Measurements from ENCODE around the gene SPINT1.

Gene SPINT1

DNA sequence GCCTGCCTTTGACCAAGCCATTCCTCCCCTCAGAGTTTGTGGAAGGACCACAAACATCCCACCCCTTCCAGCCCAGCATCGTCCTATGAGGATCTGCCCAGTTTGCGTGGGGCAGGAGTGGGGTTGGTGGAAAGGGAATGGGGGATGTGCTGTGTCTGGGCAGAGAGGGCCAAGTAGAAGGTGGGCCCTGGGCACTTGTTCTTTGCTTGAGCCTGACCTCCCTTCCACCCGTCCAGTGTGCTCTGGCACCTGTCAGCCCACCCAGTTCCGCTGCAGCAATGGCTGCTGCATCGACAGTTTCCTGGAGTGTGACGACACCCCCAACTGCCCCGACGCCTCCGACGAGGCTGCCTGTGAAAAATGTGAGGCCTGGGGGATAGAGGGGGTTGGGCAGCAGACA, 10.3 kb downstream of the SPINT1 start:
- TF ChIP-seq, protein P1, sequence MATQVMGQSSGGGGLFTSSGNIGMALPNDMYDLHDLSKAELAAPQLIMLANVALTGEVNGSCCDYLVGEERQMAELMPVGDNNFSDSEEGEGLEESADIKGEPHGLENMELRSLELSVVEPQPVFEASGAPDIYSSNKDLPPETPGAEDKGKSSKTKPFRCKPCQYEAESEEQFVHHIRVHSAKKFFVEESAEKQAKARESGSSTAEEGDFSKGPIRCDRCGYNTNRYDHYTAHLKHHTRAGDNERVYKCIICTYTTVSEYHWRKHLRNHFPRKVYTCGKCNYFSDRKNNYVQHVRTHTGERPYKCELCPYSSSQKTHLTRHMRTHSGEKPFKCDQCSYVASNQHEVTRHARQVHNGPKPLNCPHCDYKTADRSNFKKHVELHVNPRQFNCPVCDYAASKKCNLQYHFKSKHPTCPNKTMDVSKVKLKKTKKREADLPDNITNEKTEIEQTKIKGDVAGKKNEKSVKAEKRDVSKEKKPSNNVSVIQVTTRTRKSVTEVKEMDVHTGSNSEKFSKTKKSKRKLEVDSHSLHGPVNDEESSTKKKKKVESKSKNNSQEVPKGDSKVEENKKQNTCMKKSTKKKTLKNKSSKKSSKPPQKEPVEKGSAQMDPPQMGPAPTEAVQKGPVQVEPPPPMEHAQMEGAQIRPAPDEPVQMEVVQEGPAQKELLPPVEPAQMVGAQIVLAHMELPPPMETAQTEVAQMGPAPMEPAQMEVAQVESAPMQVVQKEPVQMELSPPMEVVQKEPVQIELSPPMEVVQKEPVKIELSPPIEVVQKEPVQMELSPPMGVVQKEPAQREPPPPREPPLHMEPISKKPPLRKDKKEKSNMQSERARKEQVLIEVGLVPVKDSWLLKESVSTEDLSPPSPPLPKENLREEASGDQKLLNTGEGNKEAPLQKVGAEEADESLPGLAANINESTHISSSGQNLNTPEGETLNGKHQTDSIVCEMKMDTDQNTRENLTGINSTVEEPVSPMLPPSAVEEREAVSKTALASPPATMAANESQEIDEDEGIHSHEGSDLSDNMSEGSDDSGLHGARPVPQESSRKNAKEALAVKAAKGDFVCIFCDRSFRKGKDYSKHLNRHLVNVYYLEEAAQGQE (IDR thresholded peaks at IDR 0.05; ENCODE audit: insufficient read depth in 1 of 2, low read depth in 2 of 2, low read length in 2 of 2) = no peak
- TF ChIP-seq TAF1 (IDR thresholded peaks at IDR 0.05; ENCODE audit: borderline replicate concordance, insufficient read depth, low read length) = no peak
- TF ChIP-seq FOXP2 (optimal IDR thresholded peaks at IDR 0.05; ENCODE audit: borderline replicate concordance, extremely low read depth, extremely low read length, insufficient read depth) = no peak
- TF ChIP-seq SIN3A (IDR thresholded peaks at IDR 0.05; ENCODE audit: borderline replicate concordance, insufficient read depth, low read length) = no peak
- no peak for TF ChIP-seq POLR2AphosphoS5 (IDR thresholded peaks at IDR 0.05; ENCODE audit: low read depth, low read length)

DNA sequence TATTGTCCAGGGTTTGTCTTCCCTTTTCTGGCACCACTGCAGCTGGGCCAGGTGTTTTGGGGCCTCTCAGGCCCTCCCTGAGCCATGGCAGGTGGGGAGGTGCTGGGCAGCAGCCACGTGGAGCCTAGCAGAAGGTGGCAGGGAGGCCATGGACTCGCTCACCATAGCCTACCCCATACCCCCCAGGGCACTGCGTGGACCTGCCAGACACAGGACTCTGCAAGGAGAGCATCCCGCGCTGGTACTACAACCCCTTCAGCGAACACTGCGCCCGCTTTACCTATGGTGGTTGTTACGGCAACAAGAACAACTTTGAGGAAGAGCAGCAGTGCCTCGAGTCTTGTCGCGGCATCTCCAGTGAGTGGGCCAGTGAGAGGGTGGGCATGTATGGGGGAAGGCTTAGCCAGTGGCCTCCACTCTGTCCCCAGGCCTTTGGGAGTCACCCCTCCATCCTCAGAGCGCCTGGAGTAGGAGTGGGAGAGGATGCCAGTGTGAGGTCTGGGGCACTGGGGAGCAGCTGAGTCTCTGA, 11.9 kb downstream of the SPINT1 start:
- TF ChIP-seq SIN3A (IDR thresholded peaks at IDR 0.05; ENCODE audit: borderline replicate concordance, insufficient read depth, low read length) (no peak), POLR2AphosphoS5 (IDR thresholded peaks at IDR 0.05; ENCODE audit: low read depth, low read length) (no peak), FOXP2 (optimal IDR thresholded peaks at IDR 0.05; ENCODE audit: borderline replicate concordance, extremely low read depth, extremely low read length, insufficient read depth) (no peak), TAF1 (IDR thresholded peaks at IDR 0.05; ENCODE audit: borderline replicate concordance, insufficient read depth, low read length) (no peak)
- TF ChIP-seq, protein P1 (IDR thresholded peaks at IDR 0.05; ENCODE audit: insufficient read depth in 1 of 2, low read depth in 2 of 2, low read length in 2 of 2) = no peak

DNA sequence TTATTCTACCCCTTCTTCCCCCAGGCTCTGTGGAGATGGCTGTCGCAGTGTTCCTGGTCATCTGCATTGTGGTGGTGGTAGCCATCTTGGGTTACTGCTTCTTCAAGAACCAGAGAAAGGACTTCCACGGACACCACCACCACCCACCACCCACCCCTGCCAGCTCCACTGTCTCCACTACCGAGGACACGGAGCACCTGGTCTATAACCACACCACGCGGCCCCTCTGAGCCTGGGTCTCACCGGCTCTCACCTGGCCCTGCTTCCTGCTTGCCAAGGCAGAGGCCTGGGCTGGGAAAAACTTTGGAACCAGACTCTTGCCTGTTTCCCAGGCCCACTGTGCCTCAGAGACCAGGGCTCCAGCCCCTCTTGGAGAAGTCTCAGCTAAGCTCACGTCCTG, 12.9 kb downstream of the SPINT1 start:
- TF ChIP-seq, protein P1 (IDR thresholded peaks at IDR 0.05; ENCODE audit: insufficient read depth in 1 of 2, low read depth in 2 of 2, low read length in 2 of 2) = no peak
- no peak for TF ChIP-seq TAF1 (IDR thresholded peaks at IDR 0.05; ENCODE audit: borderline replicate concordance, insufficient read depth, low read length)
- TF ChIP-seq POLR2AphosphoS5 (IDR thresholded peaks at IDR 0.05; ENCODE audit: low read depth, low read length) = no peak
- TF ChIP-seq SIN3A (IDR thresholded peaks at IDR 0.05; ENCODE audit: borderline replicate concordance, insufficient read depth, low read length) = no peak
- no peak for TF ChIP-seq FOXP2 (optimal IDR thresholded peaks at IDR 0.05; ENCODE audit: borderline replicate concordance, extremely low read depth, extremely low read length, insufficient read depth)

DNA sequence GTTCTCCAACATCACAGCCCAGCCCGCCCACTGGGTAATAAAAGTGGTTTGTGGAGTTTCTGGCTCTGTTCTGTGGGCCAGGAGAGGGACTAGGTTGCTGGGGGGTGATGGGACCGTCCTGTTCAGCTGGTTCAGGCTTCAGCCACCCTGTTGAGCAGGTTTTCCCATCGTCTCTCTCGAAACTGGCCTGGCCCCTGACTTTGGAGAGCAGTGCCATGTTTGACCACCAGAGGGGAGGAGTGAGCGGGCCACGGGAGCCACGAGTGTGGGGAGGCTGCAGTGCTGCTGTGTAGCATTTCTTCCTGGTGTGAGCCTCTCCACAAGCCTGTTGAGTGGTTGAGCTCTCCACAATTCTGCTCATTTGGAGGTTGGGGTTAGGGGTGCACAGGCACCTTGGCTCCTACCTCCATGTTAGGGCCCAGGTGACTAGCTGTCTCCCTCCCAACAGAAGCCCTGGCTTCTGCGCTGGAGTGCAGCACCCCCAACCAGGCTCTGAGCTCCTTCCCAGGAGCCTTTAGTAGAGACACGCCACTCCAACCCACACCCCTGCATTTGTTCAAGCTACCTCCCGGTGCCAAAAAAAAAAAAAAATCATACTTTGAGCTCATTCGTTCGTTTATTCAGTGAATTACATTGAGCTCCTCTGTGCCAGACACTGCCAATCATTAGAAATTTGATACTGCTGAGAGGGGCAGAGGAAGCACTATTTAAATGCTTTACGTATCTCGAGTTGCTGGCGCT, 13.9 kb downstream of the SPINT1 start:
- TF ChIP-seq FOXP2 (optimal IDR thresholded peaks at IDR 0.05; ENCODE audit: borderline replicate concordance, extremely low read depth, extremely low read length, insufficient read depth) (peak; percentile 78), POLR2AphosphoS5 (IDR thresholded peaks at IDR 0.05; ENCODE audit: low read depth, low read length) (peak; percentile 33; the same call in 1 of the 2 replicates), TAF1 (IDR thresholded peaks at IDR 0.05; ENCODE audit: borderline replicate concordance, insufficient read depth, low read length) (no peak)

DNA sequence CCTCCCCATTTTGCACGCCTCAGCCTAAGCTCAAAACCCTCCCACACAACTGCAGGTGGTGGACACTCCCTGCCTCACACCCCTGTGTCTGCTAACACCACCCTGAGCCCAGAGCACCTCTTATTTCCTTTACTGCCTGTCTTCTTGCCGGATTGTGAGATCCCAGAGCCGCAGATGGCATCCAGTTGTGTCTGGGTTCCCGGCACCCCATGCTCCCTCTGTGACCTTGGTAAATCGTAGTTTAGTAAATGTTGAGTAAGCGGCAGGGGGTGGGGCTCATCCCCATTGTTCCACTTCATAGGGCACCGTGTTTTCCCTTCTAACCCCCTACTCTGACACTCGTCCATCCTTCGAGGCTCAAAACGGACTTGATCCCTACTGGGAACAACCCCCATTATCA, 14.9 kb downstream of the SPINT1 start:
- TF ChIP-seq TAF1 (IDR thresholded peaks at IDR 0.05; ENCODE audit: borderline replicate concordance, insufficient read depth, low read length) (no peak), POLR2AphosphoS5 (IDR thresholded peaks at IDR 0.05; ENCODE audit: low read depth, low read length) (no peak), SIN3A (IDR thresholded peaks at IDR 0.05; ENCODE audit: borderline replicate concordance, insufficient read depth, low read length) (no peak), FOXP2 (optimal IDR thresholded peaks at IDR 0.05; ENCODE audit: borderline replicate concordance, extremely low read depth, extremely low read length, insufficient read depth) (no peak)
- TF ChIP-seq, protein P1 (IDR thresholded peaks at IDR 0.05; ENCODE audit: insufficient read depth in 1 of 2, low read depth in 2 of 2, low read length in 2 of 2) = no peak

All from PFSK-1 (cell line).